K562 (cell line): ENCODE data around the gene RHEB. TPM values are rescaled to one million over a fixed set of nuclear protein-coding genes. Genes with fewer than 3 reads are reported as not detected.

ENCODE experiments used
- ATAC-seq: fragments of 200-7000 bp; cut with Tn5 transposase; 3 replicates; pipeline ENCODE4 v1.9.1; 2020; ENCODE audit warnings: moderate library complexity
- BruUV-seq: library from RNA; stranded (reverse); fragments of 400-500 nt; replicated peaks from 2 replicates; lab custom pipeline; 2021; lab: Mats Ljungman, UMichigan
- CTCF ChIA-PET: fragments of 300-600 bp; formaldehyde crosslinking; extraction: SDS; loops from one replicate; lab custom pipeline; 2021; ENCODE audit warnings: low intra/inter-chr PET ratio; lab: Yijun Ruan, JAX
- POLR2A ChIA-PET: fragments of 300-600, 350-650 bp; sonication (Branson Sonifier 250); formaldehyde crosslinking; extraction: SDS; loops from one replicate; lab custom pipeline; 2021; ENCODE audit warnings: antibody characterized with exemption, inconsistent platforms; lab: Yijun Ruan, JAX
- DNase-seq, 4 experiments: peaks; one replicate each; pipeline versions ENCODE4 v3.0.0 to v3.0.0-alpha.2; 2011 to 2018; ENCODE audit warnings: low spot score in 3 of 4, mixed read lengths in 3 of 4; ENCODE audit errors: extremely low read depth in 1 of 4
- FAIRE-seq: peaks from 2 replicates; lab custom pipeline; 2011; peaks lifted over from hg19 to GRCh38; lab: Jason Lieb, UNC
- H2AFZ ChIP-seq: 2 replicates; pipeline ENCODE4 v1.6.0; 2011; ENCODE audit warnings: low read depth, low read length, control low read depth, inconsistent platforms
- H3K27ac ChIP-seq: fragments of 200-600 bp; 3 replicates; pipeline ENCODE4 v1.8.0; 2011; ENCODE audit warnings: low read depth, mild to moderate bottlenecking, control low read depth, inconsistent platforms, low read length, moderate library complexity, mixed read lengths; ENCODE audit errors: extremely low read depth
- H3K27me3 ChIP-seq, 2 experiments: fragments of 300-600 bp in 1 of 2; 2 replicates in 1 of 2; 3 replicates in 1 of 2; pipeline versions ENCODE4 v1.6.0 to v1.8.0; 2011; ENCODE audit warnings: inconsistent platforms in 2 of 2, low read length in 2 of 2, mild to moderate bottlenecking in 1 of 2, mixed read lengths in 1 of 2, moderate library complexity in 1 of 2; ENCODE audit not compliant: control insufficient read depth in 2 of 2, insufficient read depth in 2 of 2
- H3K36me3 ChIP-seq: fragments of 300-600 bp; 3 replicates; pipeline ENCODE4 v1.8.0; 2011; ENCODE audit warnings: mild to moderate bottlenecking, low read length, inconsistent platforms; ENCODE audit not compliant: control insufficient read depth, insufficient read depth
- H3K4me1 ChIP-seq, 2 experiments: fragments of 200-600 bp in 1 of 2; replicated peaks in 1 of 2; 2 replicates in 1 of 2; 3 replicates in 1 of 2; pipeline versions ENCODE4 v1.5.1 to v1.8.0; 2011; ENCODE audit warnings: inconsistent platforms in 2 of 2, low read length in 2 of 2, mild to moderate bottlenecking in 1 of 2, mixed read lengths in 1 of 2, moderate library complexity in 1 of 2; ENCODE audit not compliant: control insufficient read depth in 2 of 2, insufficient read depth in 2 of 2
- H3K4me2 ChIP-seq: 2 replicates; pipeline ENCODE4 v1.6.1; 2011; ENCODE audit warnings: low read length, control low read depth, inconsistent platforms, mixed read lengths; ENCODE audit not compliant: insufficient read depth
- H3K4me3 ChIP-seq: fragments of 200-600 bp; sonication (generic), shearing (Covaris generic); 2 replicates; pipeline ENCODE4 v1.5.1; 2016; ENCODE audit warnings: control low read depth, inconsistent platforms
- H3K79me2 ChIP-seq: fragments of 200-600 bp; 3 replicates; pipeline ENCODE4 v1.8.0; 2011; ENCODE audit warnings: low read length, inconsistent platforms; ENCODE audit not compliant: control insufficient read depth, insufficient read depth
- H3K9ac ChIP-seq, 2 experiments: 2 replicates each; pipeline versions ENCODE4 v1.6.0 to v1.6.1; 2011; ENCODE audit warnings: low read depth in 2 of 2, low read length in 2 of 2, control low read depth in 1 of 2, inconsistent platforms in 1 of 2, mild to moderate bottlenecking in 1 of 2, mixed read lengths in 1 of 2; ENCODE audit not compliant: insufficient read depth in 1 of 2
- H3K9me1 ChIP-seq: one replicate; pipeline ENCODE4 v1.6.0; 2011; ENCODE audit warnings: inconsistent platforms, mild to moderate bottlenecking, low read length, moderate library complexity; ENCODE audit not compliant: control insufficient read depth, insufficient read depth
- H3K9me3 ChIP-seq: replicated peaks from 2 replicates; pipeline ENCODE4 v1.5.1; 2011; ENCODE audit warnings: low read depth, low read length, inconsistent platforms; ENCODE audit not compliant: control insufficient read depth, insufficient read depth
- H4K20me1 ChIP-seq: replicated peaks from 2 replicates; pipeline ENCODE4 v1.6.1; 2011; ENCODE audit warnings: low read length, inconsistent platforms, mixed read lengths; ENCODE audit not compliant: control insufficient read depth, insufficient read depth
- CBFA2T3 ChIP-seq: fragments of 450-650 bp; IDR thresholded peaks from 2 replicates; pipeline ENCODE4 v1.6.1; 2017
- CTCF ChIP-seq, 3 experiments: IDR thresholded peaks in 2 of 3; conservative IDR thresholded peaks in 1 of 3; 2 replicates each; pipeline ENCODE4 v1.5.1; 2011 to 2012; ENCODE audit warnings: low read length in 3 of 3, mild to moderate bottlenecking in 3 of 3, control low read depth in 2 of 3, improper control_type of control experiment in 1 of 3, inconsistent platforms in 1 of 3, low read depth in 1 of 3, mixed read lengths in 1 of 3, moderate library complexity in 1 of 3; ENCODE audit not compliant: insufficient read depth in 2 of 3
- FUS ChIP-seq: fragments of 200-400 bp; formaldehyde crosslinking; optimal IDR thresholded peaks from 2 replicates; pipeline ENCODE3; 2017; ENCODE audit warnings: low read depth, low read length
- MIER1 ChIP-seq: fragments of 450-650 bp; IDR thresholded peaks from 2 replicates; pipeline ENCODE4 v1.6.1; 2016; ENCODE audit warnings: antibody characterized with exemption, mild to moderate bottlenecking, low read depth
- RAD21 ChIP-seq, 2 experiments: fragments of 250-450 bp in 1 of 2; fragments of 450-650 bp in 1 of 2; sonication (Bioruptor Pico) in 1 of 2; formaldehyde crosslinking in 1 of 2; IDR thresholded peaks in 1 of 2; conservative IDR thresholded peaks in 1 of 2; 2 replicates each; pipeline versions ENCODE4 v1.4.0 to v1.8.0; 2020 to 2022; ENCODE audit warnings: mild to moderate bottlenecking in 2 of 2, moderate library complexity in 1 of 2
- SRF ChIP-seq, 2 experiments: fragments of 250-450, 450-650 bp in 1 of 2; sonication (Bioruptor Pico) in 1 of 2; sonication (generic) in 1 of 2; formaldehyde crosslinking; IDR thresholded peaks; 2 replicates each; pipeline versions ENCODE4 v1.5.0 to v1.5.1; 2020 to 2022; ENCODE audit warnings: mild to moderate bottlenecking in 1 of 2, missing genetic modification reagents in 1 of 2
- ZFPM2 ChIP-seq: fragments of 250-450 bp; sonication (Bioruptor Pico); IDR thresholded peaks from 2 replicates; pipeline ENCODE4 v1.5.1; 2022; ENCODE audit warnings: mild to moderate bottlenecking
- WGBS: fragments of 100-300 bp; shearing (Covaris generic); methylation state at CpG from one replicate; pipeline ENCODE4 v1.1.6; 2016; ENCODE audit warnings: low coverage, mixed read lengths; ENCODE audit not compliant: insufficient coverage; ENCODE audit errors: missing lambda C conversion rate; 5-methylcytosine and 5-hydroxymethylcytosine counted together
- in situ Hi-C: fragments of 300-500 bp; cut with MboI; formaldehyde crosslinking; loops from 4 replicates; pipeline ENCODE4 v1.15.0; 2018; ENCODE audit warnings: inconsistent platforms, mixed read lengths
- intact Hi-C: fragments of 100-400 bp; cut with micrococcal nuclease; formaldehyde crosslinking; loops from 2 replicates; pipeline ENCODE4 v1.14.2; 2022
- polyA plus RNA-seq, 8 experiments: library from polyadenylated mRNA; depleted of rRNA in 4 of 8; stranded (reverse) in 5 of 8; unstranded in 3 of 8; fragments of >200 nt; fragmentation: Nextera tagmentation in 2 of 8; fragmentation: Illumina TruSeq in 1 of 8; extraction: Ambion mirVana in 2 of 8; extraction: Trizol in 1 of 8; gene quantifications; 2 replicates each; pipeline versions ENCODE4 v1.2.1 to v1.2.3, GENCODE V29; 2011 to 2014; ENCODE audit warnings: inconsistent platforms in 1 of 8, missing spikeins in 1 of 8
- total RNA-seq, 7 experiments: library from RNA; depleted of rRNA in 6 of 7; stranded (reverse); fragments of >200 nt in 6 of 7; fragmentation: Illumina TruSeq in 2 of 7; extraction: Trizol in 2 of 7; gene quantifications; 2 replicates each; pipeline versions ENCODE4 v1.2.1 to v1.2.3, GENCODE V29; 2011 to 2021; ENCODE audit warnings: low replicate concordance in 1 of 7

Gene RHEB
- total and polyA plus RNA-seq, 9 of the 15 experiments (the other 6 are each of a cell fraction or from before 2014, with no cell fraction given), result 28.5 to 249 (median 182) TPM

- ATAC-seq (no peak; the same call in 2 of the 3 replicates), FAIRE-seq (no peak), DNase-seq (no peak)
- POLR2A ChIA-PET, result interaction anchor here (1.8 kb wide), 1 partner anchor 9 kb away, joined by 10 read pairs; no protein-coding TSS in a partner anchor
- Histone ChIP-seq H3K9ac (no peak overlapping the region), H3K9me1 (no peaks in the 10 kb centered on the region), H2AFZ (no peak overlapping the region), H3K4me1 (no peaks in the 10 kb centered on the region), H3K27ac (no peak overlapping the region), H3K36me3 (peaks cover 4% of the 10 kb centered on the region), H4K20me1 (no peaks in the 10 kb centered on the region), H3K79me2 (no peaks in the 10 kb centered on the region), H3K27me3 (peaks cover 36 to 50% of the 10 kb centered on the region in 2 experiments; a peak in 4 of 5 replicates), H3K4me3 (no peak overlapping the region), H3K4me2 (no peak overlapping the region), H3K9me3 (peaks cover 8% of the 10 kb centered on the region)
- CTCF ChIA-PET, result no interaction called here
- 31% methylated on average over 10 of the region's 10 CpGs for WGBS
- BruUV-seq, result no TSS peak
- in situ Hi-C loops (no loop called here), intact Hi-C loops (no loop called here)
- TF ChIP-seq SRF (CRISPR knock-in tag; IDR thresholded peaks at IDR 0.05) (no peak), MIER1 (no peak), ZFPM2 (CRISPR knock-in tag) (no peak)
Measured at GRCh38 chr7:151460474-151460855, 59.2 kb downstream of the RHEB start.

- POLR2A ChIA-PET, result interaction anchor here (1.8 kb wide), 1 partner anchor 8 kb away, joined by 10 read pairs; no protein-coding TSS in a partner anchor
- Histone ChIP-seq H3K36me3 (no peaks in the 10 kb centered on the region), H3K4me1 (peaks cover 0 to 3% of the 10 kb centered on the region in 2 experiments; a peak in 1 of 5 replicates), H3K9me1 (no peaks in the 10 kb centered on the region), H3K27ac (no peak overlapping the region), H4K20me1 (no peaks in the 10 kb centered on the region), H2AFZ (no peak overlapping the region), H3K9me3 (peaks cover 8% of the 10 kb centered on the region), H3K9ac (0 out of 4 replicates have a peak overlapping the region, but pooled peaks of 1 of the 2 experiments have one; percentile 31), H3K79me2 (no peaks in the 10 kb centered on the region), H3K27me3 (peaks cover 42 to 55% of the 10 kb centered on the region in 2 experiments), H3K4me2 (no peak overlapping the region), H3K4me3 (no peak overlapping the region)
- intact Hi-C loops (loop anchor here (5.0 kb wide), 1 partner anchor 172 kb away; no protein-coding TSS in a partner anchor), in situ Hi-C loops (no loop called here)
- 0 out of 6 replicates have a peak, but pooled peaks of 1 of the 3 experiments have one; percentile 7 for TF ChIP-seq CTCF (IDR thresholded peaks at IDR 0.05 in 2 of 3, conservative IDR thresholded peaks at IDR 0.05 in 1 of 3; ENCODE audit: insufficient read depth in 2 of 3, low read depth in 1 of 3, low read length in 3 of 3)
- 0 out of 2 replicates have a peak, but pooled peaks have one; percentile 4 for TF ChIP-seq CBFA2T3
- TF ChIP-seq FUS, result no peak
- TF ChIP-seq RAD21 (CRISPR knock-in tag; conservative IDR thresholded peaks at IDR 0.05 in 1 of 2, IDR thresholded peaks at IDR 0.05 in 1 of 2), result peak in 1 of 2 experiments; percentile 27; a peak in 1 of 4 replicates
- BruUV-seq, result no TSS peak
- CTCF ChIA-PET, result no interaction called here
- ATAC-seq (peak; percentile 18; the same call in 2 of the 3 replicates), FAIRE-seq (no peak), DNase-seq (peak in 1 of 4 experiments; percentile 8)
- WGBS, result 17% methylated on average over 25 of the region's 25 CpGs
Measured at GRCh38 chr7:151459726-151460473, 59.8 kb downstream of the RHEB start.
